GM10266 (cell line): ENCODE data around the gene NRG4.

Source experiments
- DNase-seq: peaks from one replicate; pipeline ENCODE4 v3.0.0; 2012; ENCODE audit errors: extremely low spot score
- TF ChIP-seq, protein P1 (sequence below): IDR thresholded peaks from 2 replicates; pipeline ENCODE4 v1.5.1; 2012; ENCODE audit warnings: mild to moderate bottlenecking, low read depth; ENCODE audit not compliant: control insufficient read depth, insufficient read depth; ENCODE audit errors: missing control alignments

Gene NRG4

DNA sequence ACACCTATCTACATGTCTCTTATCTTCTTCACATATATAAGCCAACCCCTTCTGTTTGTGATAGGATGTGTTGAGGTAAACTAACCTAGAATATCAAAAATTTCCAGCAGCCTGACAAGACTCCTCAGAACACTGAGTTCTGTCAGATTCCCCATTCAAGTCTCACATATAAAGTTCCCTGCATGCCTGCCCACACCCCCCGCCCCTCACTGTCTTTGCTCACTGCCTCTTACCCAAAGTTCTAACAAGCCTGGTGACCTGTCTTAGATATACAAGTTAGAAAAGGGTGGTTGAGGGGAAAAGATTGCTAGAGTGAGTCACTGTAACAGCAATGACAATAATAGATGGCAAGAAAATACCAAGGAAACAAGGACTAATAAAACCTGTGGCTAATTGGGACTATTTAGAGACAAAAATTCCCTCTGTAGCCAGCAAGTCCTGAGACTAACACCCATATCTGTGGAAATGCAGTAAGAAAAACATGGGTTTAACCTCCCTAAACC lies 68.5 kb downstream of the NRG4 start:
- TF ChIP-seq, protein P1, sequence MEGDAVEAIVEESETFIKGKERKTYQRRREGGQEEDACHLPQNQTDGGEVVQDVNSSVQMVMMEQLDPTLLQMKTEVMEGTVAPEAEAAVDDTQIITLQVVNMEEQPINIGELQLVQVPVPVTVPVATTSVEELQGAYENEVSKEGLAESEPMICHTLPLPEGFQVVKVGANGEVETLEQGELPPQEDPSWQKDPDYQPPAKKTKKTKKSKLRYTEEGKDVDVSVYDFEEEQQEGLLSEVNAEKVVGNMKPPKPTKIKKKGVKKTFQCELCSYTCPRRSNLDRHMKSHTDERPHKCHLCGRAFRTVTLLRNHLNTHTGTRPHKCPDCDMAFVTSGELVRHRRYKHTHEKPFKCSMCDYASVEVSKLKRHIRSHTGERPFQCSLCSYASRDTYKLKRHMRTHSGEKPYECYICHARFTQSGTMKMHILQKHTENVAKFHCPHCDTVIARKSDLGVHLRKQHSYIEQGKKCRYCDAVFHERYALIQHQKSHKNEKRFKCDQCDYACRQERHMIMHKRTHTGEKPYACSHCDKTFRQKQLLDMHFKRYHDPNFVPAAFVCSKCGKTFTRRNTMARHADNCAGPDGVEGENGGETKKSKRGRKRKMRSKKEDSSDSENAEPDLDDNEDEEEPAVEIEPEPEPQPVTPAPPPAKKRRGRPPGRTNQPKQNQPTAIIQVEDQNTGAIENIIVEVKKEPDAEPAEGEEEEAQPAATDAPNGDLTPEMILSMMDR: no peak
- DNase-seq: no peak

DNA sequence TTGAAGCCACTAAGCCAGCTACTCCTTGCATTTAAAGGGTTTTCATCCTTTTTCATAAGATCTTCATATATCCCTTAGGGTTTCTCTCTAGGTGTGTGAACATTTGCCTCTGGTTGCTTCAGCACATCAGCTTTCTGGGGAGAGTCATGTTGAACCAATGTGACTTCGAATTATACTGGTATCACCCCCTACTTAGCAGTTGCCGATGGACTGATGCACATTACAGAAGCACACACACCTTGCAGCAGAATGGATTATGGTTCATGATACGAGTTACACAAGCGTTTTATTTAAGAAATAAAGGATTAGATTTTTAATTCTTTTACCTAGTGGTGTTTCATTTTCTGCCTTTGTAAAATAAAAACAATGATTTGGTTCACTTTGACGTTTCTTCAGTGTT lies 69.0 kb downstream of the NRG4 start:
- TF ChIP-seq, protein P1: no peak
- no peak for DNase-seq

DNA sequence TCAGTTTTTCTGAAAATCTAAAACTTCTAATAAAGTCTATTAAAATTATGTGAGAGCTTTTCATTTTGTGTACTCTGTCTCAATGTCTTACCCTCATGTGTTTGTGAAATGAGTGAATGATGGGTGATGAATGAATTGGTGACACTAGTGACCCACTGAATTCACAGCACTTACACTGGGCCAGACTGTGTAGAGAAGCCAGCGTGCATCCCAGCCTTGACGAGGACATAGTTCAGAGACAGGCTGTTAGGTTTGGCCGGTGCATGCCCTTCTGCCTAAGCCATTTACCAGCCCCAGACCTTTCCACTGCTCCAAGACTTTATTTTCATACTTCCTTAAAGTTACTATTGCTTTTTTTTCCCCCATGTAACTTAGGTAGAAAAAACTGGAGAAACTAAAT lies 69.8 kb downstream of the NRG4 start:
- TF ChIP-seq, protein P1: no peak
- no peak for DNase-seq

DNA sequence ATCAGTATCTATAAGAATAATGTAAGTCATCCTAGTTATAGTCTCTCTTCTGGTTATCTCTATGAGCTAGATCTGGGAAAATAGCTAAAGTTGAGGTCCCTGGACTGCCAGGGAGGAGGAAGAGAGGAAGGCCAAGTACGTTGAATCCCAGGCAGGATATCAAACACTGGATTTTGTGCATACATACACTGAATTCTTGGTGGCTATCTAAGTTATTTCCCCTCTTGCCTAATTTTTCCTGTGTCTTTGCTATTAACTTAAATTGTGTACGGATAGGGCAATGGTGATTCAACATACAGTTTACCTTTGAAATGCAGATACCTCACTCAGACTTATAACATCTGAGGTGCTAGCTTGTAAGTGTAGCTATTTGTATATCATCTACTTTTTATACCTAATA lies 81.4 kb downstream of the NRG4 start:
- no peak for DNase-seq
- TF ChIP-seq, protein P1: no peak

DNA sequence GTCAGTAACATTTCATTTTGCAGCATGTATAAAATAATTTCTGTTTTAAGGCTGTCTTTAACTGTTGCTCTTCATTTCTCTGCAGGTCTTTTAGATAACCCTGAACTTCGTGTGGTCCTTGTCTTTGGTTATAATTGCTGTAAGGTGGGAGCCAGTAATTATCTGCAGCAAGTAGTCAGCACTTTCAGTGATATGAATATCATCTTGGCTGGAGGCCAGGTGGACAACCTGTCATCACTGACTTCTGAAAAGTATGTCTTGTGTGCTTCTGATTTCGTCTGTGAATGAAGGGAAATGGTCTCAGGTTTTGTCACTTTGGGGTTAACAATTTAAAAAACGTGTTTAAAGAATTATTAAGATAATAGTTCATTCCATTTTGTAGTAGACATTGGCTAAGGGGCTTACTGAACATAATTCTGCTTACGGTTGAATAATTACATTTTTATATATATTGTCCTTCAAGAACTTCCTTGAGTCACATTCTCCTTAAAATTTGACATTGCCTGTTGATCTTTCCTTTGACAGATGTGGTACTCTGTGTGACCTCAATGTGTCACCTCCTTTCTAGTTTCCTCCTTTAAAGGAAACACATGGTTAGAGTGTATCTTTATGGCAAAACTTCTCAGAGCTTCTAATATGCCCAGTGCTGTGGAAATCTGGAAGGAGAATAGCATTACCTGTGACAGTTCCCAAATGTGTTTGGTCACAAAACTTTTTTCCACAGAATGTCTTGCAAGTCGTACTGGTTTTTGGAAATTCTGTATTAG lies 82.2 kb downstream of the NRG4 start:
- TF ChIP-seq, protein P1: no peak
- no peak for DNase-seq

DNA sequence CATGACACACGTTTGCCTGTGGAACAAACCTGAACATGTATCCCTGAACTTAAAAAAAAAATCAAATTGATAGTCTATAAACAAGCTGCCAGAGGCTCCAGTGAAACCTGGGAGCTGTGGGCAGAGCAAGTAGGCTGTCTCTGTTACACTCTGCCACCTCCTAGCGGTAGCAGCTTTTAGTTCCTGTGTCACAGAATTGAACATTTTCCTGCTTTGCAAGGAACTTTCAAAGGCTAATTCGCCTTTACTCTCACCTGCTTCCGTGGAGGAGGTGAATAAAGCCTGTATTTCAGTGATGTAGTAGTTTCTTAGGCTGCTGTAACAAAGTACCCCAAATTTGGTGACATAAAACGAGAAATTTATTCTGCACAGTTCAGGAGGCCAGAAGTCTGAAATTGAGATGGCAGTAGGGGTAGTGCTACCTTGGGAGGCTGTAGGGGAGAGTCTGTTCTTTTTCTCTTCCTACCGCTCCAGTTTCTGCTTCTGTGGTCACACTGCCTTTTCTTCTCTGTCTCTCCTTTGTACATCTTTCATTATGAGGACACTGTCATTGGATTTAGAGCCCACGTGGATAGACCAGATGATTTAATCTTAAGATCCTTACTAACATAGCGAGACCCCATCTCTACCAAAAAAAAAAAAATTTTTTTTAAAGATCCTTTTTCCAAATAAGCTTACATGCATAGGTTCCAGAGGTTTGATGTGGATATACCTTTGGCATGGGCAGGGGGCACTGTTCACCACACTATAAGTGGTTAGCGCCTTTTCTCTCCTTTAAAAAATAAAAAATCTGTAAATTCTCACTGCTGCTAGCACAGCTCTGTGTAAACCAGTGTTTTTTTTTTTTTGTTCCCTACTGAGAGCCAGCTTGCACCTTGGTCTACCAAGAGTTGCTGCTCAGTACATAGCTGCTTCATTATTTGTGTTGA lies 83.3 kb downstream of the NRG4 start:
- no peak for DNase-seq

More for the DNA sequence above, 83.3 kb downstream of the NRG4 start:
- TF ChIP-seq, protein P1: peak; percentile 42
